ENCODE results near the gene NDUFA3. TPM values are rescaled to one million over a fixed set of nuclear protein-coding genes. Genes with fewer than 3 reads are reported as not detected.

The NDUFA3 gene
- total and polyA plus RNA-seq, 2 of the 13 experiments (the other 11 are each of a cell fraction or from before 2014, with no cell fraction given) = 31.6 to 75.4 TPM

DNA sequence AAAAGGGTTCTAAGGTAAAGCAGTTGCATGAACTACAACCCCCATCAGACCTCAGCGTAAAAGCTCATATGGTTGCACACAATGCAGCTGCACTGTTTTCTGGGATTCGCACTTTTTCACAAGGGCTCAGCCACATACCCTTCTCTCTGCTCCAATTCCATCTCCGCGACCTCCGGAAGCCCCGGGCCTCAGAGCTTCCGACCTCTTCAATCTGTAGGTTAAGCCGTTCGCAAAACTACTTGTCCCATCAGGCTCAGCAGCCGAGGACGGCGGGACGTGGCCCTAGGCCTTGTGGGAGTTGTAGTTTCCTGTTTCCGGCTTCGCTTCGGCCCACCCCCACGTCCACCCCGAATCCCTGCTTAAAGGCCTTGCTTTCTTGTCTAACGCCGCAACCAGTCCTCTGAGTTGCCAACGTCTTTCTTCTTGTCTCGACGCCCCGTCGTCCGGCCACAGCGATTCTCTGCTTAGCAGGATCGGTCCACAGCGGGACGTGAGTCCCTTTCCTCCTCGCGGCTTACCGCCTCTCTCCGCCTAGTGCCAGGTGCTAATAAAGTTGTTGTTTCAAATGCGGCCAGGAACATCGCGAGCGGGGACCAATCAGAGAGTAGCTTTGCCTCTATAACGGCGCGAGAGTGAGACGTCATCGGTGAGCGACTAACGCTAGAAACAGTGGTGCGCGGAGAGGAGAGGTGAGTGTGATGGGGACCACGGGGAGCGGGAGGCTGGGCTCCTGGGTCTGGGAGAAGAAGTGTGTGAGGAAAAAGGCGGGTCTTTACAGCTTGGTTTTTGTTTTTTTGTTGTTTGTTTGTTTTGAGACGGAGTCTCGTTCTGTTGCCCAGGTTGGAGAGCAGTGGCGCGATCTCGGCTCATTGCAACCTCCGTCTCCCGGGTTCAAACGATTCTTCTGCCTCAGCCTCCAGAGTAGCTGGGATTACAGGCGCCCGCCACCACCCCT is 12.7 kb downstream of the NDUFA3 start, which contains the start of the genes PRPF31 and TFPT (continued):
- peak; percentile 76; the same call in 1 of the 2 replicates for TF ChIP-seq ZBTB38 (CRISPR knock-in tag; IDR thresholded peaks at IDR 0.05)
- TF ChIP-seq ZNF674 (CRISPR knock-in tag; IDR thresholded peaks at IDR 0.05; ENCODE audit: low read depth) = no peak
- TF ChIP-seq FOXO1 (CRISPR knock-in tag; IDR thresholded peaks at IDR 0.05) = peak; percentile 42; the same call in 1 of the 2 replicates
- TF ChIP-seq, protein P1, sequence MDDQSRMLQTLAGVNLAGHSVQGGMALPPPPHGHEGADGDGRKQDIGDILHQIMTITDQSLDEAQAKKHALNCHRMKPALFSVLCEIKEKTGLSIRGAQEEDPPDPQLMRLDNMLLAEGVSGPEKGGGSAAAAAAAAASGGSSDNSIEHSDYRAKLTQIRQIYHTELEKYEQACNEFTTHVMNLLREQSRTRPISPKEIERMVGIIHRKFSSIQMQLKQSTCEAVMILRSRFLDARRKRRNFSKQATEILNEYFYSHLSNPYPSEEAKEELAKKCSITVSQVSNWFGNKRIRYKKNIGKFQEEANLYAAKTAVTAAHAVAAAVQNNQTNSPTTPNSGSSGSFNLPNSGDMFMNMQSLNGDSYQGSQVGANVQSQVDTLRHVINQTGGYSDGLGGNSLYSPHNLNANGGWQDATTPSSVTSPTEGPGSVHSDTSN (CRISPR knock-in tag; IDR thresholded peaks at IDR 0.05; ENCODE audit: borderline replicate concordance) = no peak
- no peak for TF ChIP-seq ARID2 (CRISPR knock-in tag; IDR thresholded peaks at IDR 0.05; ENCODE audit: borderline replicate concordance)
- TF ChIP-seq, protein P2, sequence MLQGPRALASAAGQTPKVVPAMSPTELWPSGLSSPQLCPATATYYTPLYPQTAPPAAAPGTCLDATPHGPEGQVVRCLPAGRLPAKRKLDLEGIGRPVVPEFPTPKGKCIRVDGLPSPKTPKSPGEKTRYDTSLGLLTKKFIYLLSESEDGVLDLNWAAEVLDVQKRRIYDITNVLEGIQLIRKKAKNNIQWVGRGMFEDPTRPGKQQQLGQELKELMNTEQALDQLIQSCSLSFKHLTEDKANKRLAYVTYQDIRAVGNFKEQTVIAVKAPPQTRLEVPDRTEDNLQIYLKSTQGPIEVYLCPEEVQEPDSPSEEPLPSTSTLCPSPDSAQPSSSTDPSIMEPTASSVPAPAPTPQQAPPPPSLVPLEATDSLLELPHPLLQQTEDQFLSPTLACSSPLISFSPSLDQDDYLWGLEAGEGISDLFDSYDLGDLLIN (CRISPR knock-in tag; IDR thresholded peaks at IDR 0.05; ENCODE audit: borderline replicate concordance) = no peak
- TF ChIP-seq, protein P3, sequence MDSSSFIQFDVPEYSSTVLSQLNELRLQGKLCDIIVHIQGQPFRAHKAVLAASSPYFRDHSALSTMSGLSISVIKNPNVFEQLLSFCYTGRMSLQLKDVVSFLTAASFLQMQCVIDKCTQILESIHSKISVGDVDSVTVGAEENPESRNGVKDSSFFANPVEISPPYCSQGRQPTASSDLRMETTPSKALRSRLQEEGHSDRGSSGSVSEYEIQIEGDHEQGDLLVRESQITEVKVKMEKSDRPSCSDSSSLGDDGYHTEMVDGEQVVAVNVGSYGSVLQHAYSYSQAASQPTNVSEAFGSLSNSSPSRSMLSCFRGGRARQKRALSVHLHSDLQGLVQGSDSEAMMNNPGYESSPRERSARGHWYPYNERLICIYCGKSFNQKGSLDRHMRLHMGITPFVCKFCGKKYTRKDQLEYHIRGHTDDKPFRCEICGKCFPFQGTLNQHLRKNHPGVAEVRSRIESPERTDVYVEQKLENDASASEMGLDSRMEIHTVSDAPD (CRISPR knock-in tag; IDR thresholded peaks at IDR 0.05) = peak; percentile 72; the same call in 1 of the 2 replicates
- TF ChIP-seq, protein P4, sequence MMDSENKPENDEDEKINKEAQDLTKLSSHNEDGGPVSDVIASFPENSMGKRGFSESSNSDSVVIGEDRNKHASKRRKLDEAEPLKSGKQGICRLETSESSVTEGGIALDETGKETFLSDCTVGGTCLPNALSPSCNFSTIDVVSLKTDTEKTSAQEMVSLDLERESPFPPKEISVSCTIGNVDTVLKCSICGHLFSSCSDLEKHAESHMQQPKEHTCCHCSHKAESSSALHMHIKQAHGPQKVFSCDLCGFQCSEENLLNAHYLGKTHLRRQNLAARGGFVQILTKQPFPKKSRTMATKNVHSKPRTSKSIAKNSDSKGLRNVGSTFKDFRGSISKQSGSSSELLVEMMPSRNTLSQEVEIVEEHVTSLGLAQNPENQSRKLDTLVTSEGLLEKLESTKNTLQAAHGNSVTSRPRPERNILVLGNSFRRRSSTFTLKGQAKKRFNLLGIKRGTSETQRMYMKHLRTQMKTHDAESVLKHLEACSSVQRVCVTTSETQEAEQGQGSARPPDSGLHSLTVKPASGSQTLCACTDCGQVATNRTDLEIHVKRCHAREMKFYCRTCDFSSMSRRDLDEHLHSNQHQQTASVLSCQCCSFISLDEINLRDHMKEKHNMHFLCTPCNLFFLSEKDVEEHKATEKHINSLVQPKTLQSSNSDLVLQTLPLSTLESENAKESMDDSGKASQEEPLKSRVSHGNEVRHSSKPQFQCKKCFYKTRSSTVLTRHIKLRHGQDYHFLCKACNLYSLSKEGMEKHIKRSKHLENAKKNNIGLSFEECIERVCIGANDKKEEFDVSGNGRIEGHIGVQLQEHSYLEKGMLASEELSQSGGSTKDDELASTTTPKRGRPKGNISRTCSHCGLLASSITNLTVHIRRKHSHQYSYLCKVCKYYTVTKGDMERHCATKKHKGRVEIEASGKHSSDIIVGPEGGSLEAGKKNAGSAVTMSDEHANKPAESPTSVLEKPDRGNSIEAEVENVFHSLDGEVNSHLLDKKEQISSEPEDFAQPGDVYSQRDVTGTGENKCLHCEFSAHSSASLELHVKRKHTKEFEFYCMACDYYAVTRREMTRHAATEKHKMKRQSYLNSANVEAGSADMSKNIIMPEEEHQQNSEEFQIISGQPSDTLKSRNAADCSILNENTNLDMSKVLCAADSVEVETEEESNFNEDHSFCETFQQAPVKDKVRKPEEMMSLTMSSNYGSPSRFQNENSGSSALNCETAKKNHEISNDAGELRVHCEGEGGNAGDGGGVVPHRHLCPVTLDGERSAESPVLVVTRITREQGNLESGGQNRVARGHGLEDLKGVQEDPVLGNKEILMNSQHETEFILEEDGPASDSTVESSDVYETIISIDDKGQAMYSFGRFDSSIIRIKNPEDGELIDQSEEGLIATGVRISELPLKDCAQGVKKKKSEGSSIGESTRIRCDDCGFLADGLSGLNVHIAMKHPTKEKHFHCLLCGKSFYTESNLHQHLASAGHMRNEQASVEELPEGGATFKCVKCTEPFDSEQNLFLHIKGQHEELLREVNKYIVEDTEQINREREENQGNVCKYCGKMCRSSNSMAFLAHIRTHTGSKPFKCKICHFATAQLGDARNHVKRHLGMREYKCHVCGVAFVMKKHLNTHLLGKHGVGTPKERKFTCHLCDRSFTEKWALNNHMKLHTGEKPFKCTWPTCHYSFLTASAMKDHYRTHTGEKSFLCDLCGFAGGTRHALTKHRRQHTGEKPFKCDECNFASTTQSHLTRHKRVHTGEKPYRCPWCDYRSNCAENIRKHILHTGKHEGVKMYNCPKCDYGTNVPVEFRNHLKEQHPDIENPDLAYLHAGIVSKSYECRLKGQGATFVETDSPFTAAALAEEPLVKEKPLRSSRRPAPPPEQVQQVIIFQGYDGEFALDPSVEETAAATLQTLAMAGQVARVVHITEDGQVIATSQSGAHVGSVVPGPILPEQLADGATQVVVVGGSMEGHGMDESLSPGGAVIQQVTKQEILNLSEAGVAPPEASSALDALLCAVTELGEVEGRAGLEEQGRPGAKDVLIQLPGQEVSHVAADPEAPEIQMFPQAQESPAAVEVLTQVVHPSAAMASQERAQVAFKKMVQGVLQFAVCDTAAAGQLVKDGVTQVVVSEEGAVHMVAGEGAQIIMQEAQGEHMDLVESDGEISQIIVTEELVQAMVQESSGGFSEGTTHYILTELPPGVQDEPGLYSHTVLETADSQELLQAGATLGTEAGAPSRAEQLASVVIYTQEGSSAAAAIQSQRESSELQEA (CRISPR knock-in tag; IDR thresholded peaks at IDR 0.05; ENCODE audit: not compliant biosample characterization) = no peak
- peak; percentile 59; the same call in 1 of the 2 replicates for TF ChIP-seq ZNF317 (CRISPR knock-in tag; IDR thresholded peaks at IDR 0.05)
- TF ChIP-seq FOXK1 (CRISPR knock-in tag; IDR thresholded peaks at IDR 0.05; ENCODE audit: borderline replicate concordance, low read depth) = peak; percentile 97
- TF ChIP-seq ATF1 (CRISPR knock-in tag; IDR thresholded peaks at IDR 0.05) = peak; percentile 100
- TF ChIP-seq, protein P5, sequence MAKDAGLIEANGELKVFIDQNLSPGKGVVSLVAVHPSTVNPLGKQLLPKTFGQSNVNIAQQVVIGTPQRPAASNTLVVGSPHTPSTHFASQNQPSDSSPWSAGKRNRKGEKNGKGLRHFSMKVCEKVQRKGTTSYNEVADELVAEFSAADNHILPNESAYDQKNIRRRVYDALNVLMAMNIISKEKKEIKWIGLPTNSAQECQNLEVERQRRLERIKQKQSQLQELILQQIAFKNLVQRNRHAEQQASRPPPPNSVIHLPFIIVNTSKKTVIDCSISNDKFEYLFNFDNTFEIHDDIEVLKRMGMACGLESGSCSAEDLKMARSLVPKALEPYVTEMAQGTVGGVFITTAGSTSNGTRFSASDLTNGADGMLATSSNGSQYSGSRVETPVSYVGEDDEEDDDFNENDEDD (CRISPR knock-in tag; IDR thresholded peaks at IDR 0.05; ENCODE audit: borderline replicate concordance) = peak; percentile 78
- no peak for TF ChIP-seq ZNF354B (CRISPR knock-in tag; IDR thresholded peaks at IDR 0.05)
